Activated naive CD8-positive, alpha-beta T cell treated with anti-CD3 and anti-CD28 coated beads, Interleukin-2, amount 50 U/mL, for 24 hours (primary cell): ENCODE measurements around the gene IFI6.
"Not testable (repeated sequence)": the region's sequence is repeated elsewhere in the genome, so short reads cannot be mapped to it uniquely, and the experiment has no call there.

ENCODE experiments used
- ATAC-seq: fragments of 150-1000 bp; cut with Tn5 transposase; one replicate; pipeline ENCODE4 v1.10.0; 2021
- DNase-seq: peaks from one replicate; pipeline ENCODE4 v3.0.0; 2021
- H3K27ac Mint-ChIP-seq: one replicate; pipeline ENCODE4 v1.8.0; 2021; ENCODE audit warnings: mild to moderate bottlenecking, mixed read lengths
- H3K27me3 Mint-ChIP-seq: one replicate; pipeline ENCODE4 v1.8.0; 2021; ENCODE audit warnings: mixed read lengths
- H3K36me3 Mint-ChIP-seq: one replicate; pipeline ENCODE4 v1.8.0; 2021; ENCODE audit warnings: low read depth, mixed read lengths
- H3K4me1 Mint-ChIP-seq: one replicate; pipeline ENCODE4 v1.8.0; 2021; ENCODE audit warnings: mixed read lengths
- H3K4me3 Mint-ChIP-seq: one replicate; pipeline ENCODE4 v1.8.0; 2021; ENCODE audit warnings: mild to moderate bottlenecking, moderate library complexity, mixed read lengths
- H3K9me3 Mint-ChIP-seq: one replicate; pipeline ENCODE4 v1.8.0; 2021; ENCODE audit warnings: mixed read lengths

IFI6 gene

DNA sequence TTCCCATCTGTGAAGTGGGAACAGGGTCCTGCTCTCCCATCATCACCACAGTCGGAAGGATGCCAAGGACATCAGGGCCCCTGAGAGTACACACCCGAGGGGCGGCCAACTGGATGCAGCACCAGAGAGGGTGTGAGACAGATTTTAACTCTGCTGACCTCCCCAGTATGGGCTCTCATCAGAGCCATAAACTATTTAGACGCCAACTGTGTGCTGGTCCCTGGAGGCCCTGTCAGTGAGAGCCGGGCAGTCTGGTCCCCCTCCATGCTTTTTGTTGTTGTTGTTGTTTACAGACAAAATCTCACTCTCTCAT, 38.7 kb downstream of the IFI6 start:
- Mint-ChIP-seq H3K27ac (peak overlapping the region; percentile 43), H3K9me3 (no peaks in the 10 kb centered on the region), H3K36me3 (peaks cover 2% of the 10 kb centered on the region), H3K4me1 (peaks cover 85% of the 10 kb centered on the region), H3K4me3 (peak overlapping the region; percentile 69), H3K27me3 (peaks cover 8% of the 10 kb centered on the region)
- DNase-seq (no peak), ATAC-seq (no peak)

DNA sequence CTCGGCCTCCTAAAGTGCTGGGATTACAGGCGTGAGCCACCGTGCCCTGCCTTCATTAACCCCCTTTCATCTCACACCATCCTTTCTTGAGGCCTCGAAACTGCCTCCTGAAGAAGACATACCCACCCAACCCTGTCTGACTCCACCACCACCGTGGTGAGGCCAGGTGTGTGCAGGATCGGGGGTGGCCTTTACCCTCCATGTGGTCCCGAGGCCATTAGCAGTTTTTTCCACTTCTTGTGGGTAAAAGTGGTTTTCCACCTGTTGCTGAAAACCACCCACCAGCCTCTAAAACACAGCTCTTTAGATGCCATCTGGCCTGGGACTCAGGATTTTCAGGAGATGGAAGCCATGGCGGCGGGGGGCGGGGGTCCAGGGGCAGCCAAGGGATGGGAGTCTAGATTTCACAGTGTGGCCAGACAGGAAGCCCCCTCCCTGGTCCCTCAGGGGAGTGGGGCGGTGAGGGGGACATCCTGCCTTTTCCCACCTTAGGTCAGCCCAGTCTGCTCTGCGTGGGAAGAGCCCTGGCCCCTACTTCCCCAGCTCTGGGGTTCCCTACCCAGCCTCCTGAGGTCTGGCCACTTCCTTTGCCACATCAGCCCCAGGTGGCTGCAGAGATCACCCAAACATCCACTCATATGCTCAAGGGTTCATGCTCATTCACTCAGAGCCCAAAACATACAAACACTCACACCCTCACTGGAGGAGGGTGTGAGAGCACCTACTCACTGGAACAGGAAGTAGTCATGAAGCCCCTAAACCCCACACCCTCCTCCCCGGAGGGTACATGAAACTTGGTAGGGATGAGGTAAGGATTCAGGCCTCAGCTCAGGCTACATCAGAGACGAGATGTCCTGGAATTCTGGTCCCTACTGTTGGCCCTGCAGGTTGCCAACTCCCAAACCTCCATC, 39.4 kb downstream of the IFI6 start:
- Mint-ChIP-seq H3K36me3 (peaks cover 2% of the 10 kb centered on the region), H3K4me3 (peak overlapping the region; percentile 69), H3K4me1 (peaks cover 79% of the 10 kb centered on the region), H3K9me3 (no peaks in the 10 kb centered on the region), H3K27ac (peak overlapping the region; percentile 95), H3K27me3 (peaks cover 8% of the 10 kb centered on the region)
- peak; percentile 78 for ATAC-seq
- DNase-seq = peak; percentile 78

DNA sequence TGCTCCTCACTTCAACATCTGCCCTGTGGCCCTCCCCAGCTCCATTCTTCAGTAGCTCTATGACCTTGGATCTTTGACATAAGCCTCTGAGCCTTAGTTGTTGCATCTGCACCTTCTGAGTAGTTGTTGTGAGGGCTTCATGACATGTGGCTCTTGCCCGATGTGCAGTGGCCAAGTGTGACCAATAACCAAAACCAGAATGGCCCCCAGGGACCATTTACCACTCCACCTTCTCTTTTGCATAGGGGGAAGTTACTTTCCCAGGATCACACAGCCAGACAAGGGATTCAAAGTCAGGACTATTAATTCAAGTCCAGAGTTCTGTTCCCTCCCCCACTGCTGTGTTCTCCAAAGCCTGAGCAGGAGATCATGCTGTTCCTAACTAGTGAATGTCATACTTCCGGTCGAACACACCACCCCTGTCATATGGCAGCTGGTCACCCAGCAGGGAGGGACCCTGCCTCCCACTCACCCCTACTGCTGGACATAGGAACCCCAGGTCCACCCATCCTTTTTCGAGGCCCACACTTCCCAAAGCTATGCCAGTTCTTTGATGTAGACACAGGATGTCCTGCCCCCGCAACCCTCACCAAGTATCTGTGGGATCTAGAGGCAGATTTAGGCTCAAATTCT, 41.0 kb downstream of the IFI6 start:
- Mint-ChIP-seq H3K27ac (peak overlapping the region; percentile 95), H3K36me3 (peaks cover 2% of the 10 kb centered on the region), H3K4me3 (peak overlapping the region; percentile 22), H3K27me3 (peaks cover 8% of the 10 kb centered on the region), H3K4me1 (peaks cover 72% of the 10 kb centered on the region), H3K9me3 (no peaks in the 10 kb centered on the region)
- DNase-seq (no peak), ATAC-seq (no peak)

DNA sequence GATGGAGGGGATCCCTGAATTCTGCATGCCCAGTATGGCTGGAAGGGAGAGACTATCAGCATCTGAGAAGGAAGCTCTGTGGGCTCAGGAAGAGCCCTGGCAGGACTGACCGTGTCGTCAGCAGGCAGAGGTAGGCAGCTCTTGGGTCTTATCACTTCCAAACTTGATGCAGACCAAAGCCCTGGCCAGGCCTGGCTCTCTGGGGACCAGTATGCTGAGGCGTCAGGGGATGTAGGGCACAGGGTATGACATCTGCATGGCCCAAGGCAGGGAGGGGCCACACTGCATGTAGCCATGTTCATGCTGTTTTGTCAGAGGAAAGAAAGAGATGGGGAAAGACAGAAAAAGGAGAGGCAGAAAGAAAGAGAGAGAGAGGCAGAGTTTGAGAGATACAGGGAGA, 43.3 kb downstream of the IFI6 start:
- Mint-ChIP-seq H3K9me3 (no peaks in the 10 kb centered on the region), H3K4me3 (no peak overlapping the region), H3K36me3 (peaks cover 2% of the 10 kb centered on the region), H3K4me1 (peaks cover 60% of the 10 kb centered on the region), H3K27ac (no peak overlapping the region), H3K27me3 (peaks cover 8% of the 10 kb centered on the region)
- DNase-seq (no peak), ATAC-seq (no peak)

DNA sequence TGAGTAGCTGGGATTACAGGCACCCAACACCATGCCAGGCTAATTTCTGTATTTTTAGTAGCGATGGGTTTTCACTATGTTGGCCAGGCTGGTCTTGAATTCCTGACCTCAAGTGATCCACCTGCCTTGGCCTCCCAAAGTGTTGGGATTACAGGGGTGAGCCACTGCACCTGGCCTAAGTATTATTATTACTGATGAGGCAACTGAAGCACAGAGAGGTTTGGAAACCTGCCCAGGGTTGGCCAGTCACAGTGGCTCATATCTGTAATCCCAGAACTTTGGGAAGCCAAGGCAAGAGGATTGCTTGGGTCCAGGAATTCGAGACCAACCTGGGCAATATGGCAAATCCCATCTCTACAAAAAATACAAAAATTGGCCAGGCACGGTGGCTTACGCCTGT, 44.3 kb downstream of the IFI6 start:
- H3K27ac Mint-ChIP-seq, H3K9me3 Mint-ChIP-seq, H3K27me3 Mint-ChIP-seq, DNase-seq, H3K4me3 Mint-ChIP-seq, H3K36me3 Mint-ChIP-seq, ATAC-seq: not testable (repeated sequence)
- H3K4me1 Mint-ChIP-seq = peaks cover 50% of the 10 kb centered on the region

DNA sequence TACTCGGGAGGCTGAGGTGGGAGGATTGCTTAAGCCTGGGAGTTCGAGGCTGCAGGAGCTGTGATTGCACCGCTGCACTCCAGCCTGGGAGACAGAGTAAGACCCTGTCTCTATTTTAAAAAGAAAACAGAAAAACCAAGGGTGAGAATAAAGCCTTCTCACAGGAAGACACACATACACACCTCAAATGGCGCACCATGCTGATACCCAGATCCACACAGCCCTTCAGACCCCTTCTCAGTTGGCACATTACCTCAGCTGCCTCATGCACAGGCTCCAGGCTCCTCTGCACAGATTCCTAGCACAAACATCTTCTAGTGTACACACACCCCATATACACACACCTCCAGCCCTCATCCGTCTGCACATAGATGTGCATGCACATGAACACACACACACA, 44.9 kb downstream of the IFI6 start:
- H3K4me1 Mint-ChIP-seq = peaks cover 45% of the 10 kb centered on the region
- H3K4me3 Mint-ChIP-seq = no peak overlapping the region
- H3K27ac Mint-ChIP-seq = no peak overlapping the region
- no peaks in the 10 kb centered on the region for H3K9me3 Mint-ChIP-seq
- H3K27me3 Mint-ChIP-seq = peaks cover 5% of the 10 kb centered on the region
- no peak for DNase-seq
- ATAC-seq = no peak
- no peaks in the 10 kb centered on the region for H3K36me3 Mint-ChIP-seq

DNA sequence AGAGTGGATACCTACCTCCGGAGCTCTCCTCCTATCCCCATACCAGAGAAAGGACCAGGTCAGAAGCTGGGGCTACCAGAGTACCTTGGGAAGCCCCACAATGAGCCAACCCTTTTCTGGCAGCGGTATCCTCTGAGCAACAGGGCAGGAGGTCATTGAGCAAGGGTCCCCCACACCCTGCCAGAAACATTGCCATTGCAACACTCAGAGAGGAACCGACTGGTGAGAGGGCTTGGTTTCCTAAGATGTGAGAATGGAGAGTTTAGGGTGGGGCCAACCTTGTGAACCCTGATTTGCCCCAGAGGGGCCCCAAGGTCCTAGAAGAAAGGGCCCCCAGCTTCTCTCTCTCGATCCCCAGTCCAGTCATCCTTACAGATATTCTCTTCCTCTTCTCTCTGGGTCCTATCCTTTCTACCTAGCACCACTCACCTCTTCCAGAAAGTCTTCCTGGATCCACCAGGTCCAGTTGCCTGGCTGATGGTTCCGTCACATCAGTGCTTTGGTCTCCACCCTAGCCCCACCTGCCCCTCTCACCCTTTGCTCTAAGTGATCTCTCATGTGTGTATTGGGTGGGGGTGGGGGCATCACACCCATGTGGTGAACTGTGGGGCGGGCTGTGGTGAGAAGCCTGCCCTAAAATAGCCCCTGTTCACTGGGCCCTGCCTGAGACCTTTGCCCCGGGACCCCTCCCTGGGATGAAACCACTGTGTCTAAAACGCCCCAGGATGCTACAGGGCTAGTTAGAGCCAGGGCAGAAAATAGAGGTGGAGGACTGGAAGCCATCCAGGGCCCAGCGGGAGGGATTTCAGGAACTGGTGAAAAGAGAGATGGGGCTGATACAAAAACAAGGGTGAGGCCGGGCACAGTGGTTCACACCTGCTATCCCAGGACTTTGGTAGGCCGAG, 45.7 kb downstream of the IFI6 start:
- Mint-ChIP-seq H3K27ac (peak overlapping the region; percentile 37), H3K4me1 (peaks cover 38% of the 10 kb centered on the region), H3K9me3 (no peaks in the 10 kb centered on the region), H3K4me3 (peak overlapping the region; percentile 58), H3K27me3 (peaks cover 5% of the 10 kb centered on the region), H3K36me3 (no peaks in the 10 kb centered on the region)
- no peak for DNase-seq
- no peak for ATAC-seq

DNA sequence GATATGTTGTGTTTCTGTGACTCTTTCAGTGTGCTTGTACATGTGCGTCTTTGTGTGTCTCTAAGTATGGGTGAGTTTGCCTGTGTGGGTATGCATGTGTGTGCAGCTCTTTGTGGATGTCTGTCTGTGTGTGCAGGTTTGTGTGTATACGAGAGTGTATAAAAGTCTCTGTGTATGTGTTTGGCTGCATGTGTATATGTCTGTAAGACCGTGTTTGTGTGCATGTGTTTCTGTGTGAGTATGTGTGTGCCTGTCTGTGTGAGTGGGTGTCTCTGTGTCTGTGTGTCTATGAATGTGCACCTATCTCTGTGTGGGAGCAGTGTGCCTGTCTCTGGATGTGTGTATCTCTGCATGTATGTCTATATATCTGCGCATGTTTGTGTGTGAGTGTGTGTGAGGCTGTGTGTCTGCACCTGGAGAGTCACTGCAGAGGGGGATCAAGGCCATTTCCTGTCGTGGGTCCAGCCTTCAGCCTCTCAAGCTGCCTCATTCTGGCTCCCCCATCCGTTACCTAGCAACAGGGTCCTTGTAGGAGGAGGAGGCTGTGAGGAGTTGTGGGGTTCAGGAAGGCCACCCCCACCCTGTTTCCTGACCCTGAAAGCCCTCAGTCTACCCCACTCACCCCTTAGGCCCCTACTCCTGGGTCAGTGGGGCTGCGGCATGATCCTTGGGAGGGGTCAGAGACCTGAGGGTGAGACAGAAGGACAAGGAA, 47.4 kb downstream of the IFI6 start:
- no peak overlapping the region for H3K27ac Mint-ChIP-seq
- no peaks in the 10 kb centered on the region for H3K36me3 Mint-ChIP-seq
- H3K9me3 Mint-ChIP-seq = no peaks in the 10 kb centered on the region
- DNase-seq = no peak
- H3K4me1 Mint-ChIP-seq = peaks cover 31% of the 10 kb centered on the region
- peaks cover 5% of the 10 kb centered on the region for H3K27me3 Mint-ChIP-seq
- ATAC-seq = no peak
- H3K4me3 Mint-ChIP-seq = no peak overlapping the region

DNA sequence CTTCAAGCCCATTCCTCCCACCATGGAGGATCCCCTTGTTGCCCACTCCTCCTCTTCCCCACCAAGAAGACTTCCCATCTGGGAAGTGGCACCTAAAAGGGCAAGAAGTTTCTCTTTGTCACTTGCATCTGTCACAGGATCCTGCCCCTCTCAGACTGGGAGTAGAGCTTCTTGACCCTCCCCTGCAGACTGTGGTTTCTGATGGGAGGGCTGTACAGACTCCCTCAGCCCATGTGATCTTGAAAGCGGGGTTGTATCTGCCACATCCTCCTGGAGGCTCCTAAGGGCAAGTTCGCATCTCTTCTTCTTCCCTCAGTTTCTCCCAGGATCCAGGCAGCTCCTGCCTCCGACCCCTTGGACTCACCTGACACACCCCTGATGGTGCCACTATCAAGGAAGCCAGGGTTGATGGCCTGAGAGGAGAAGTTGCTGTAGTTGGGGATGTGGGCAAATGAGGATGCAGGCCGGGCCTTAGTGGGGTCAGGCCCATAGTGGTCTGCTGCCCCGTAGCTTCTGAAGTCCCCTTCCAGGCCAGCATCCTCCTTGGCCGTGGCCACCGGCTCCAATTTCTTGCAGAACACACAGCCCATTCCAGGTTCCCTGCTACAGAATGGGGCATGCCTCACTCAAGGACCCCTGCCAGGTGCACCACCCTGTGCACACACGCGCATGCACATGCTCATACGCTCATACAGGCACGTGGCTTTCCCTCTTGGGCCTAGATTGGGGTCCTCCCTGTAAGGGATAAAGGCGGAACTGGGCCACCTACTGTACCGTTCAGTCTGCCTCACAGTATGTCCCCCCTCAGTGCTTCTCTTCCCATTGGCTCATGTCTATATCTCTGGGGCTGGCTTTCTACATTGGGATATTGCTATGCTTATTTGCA, 48.4 kb downstream of the IFI6 start:
- no peak for DNase-seq
- Mint-ChIP-seq H3K4me1 (peaks cover 26% of the 10 kb centered on the region), H3K27ac (peak overlapping the region; percentile 15), H3K4me3 (no peak overlapping the region), H3K36me3 (no peaks in the 10 kb centered on the region), H3K27me3 (no peaks in the 10 kb centered on the region), H3K9me3 (no peaks in the 10 kb centered on the region)
- no peak for ATAC-seq

DNA sequence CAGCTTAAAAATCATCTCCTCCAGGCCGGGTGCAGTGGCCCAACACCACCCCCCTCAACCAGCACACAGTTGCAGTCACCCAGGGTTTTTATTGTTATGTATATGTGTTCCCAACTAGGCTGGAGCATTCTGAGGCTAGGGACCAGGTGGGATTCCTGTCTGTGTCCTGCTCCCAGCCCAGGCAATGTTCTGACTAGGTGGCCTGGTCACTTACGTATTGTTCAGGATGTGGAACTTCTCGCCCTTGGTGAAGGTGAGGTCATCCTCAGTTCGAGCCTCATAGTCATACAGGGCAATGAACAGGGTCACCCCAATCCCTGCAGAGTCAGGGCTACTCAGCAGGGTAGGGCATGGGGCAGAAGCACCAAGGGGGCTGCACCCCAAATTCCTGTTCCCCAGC, 49.2 kb downstream of the IFI6 start:
- Mint-ChIP-seq H3K27ac (no peak overlapping the region), H3K27me3 (no peaks in the 10 kb centered on the region), H3K4me3 (no peak overlapping the region), H3K36me3 (no peaks in the 10 kb centered on the region), H3K9me3 (no peaks in the 10 kb centered on the region), H3K4me1 (peaks cover 32% of the 10 kb centered on the region)
- ATAC-seq (peak; percentile 26), DNase-seq (no peak)

DNA sequence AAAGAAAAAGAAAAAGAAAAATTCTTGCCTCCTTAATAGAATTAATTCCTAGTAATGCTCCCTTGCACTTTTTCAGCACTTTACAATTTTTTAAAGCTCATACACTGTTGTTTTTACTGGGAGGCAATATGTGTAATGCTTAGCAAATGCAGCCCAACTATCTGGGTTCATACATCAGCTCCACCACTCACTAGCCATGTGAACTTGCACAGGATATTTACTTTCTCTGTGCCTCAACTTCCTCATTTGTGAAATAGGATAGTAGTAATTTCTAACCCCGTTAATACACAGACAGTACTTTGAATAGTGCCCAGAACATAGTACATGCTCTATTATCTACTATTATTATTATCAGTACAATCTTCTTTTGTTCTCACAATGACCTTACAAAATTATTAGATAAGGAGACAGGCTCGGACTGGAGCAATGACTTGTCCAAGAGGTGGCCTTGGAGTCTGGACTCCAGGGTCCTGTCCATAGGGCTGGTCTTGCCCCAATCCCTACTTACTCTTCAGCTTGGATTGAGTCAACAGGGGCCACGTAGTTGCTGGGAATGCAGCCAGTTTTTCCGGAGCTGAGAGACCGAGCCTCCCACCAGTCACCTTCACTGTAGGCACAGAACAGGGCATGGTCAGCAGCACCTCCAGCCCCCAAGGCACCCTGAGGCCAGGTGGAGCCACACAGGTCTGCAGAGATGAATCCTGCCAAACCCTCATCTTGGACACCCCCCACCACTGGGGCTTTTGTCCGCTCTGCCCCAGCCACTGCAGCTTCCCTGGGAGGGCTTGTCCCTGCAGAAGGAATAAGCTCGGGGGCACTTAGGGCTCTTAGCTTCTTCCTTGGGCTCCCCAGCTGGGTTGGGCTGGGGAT, 50.7 kb downstream of the IFI6 start:
- Mint-ChIP-seq H3K4me3 (no peak overlapping the region), H3K27ac (no peak overlapping the region), H3K9me3 (no peaks in the 10 kb centered on the region), H3K4me1 (peaks cover 36% of the 10 kb centered on the region), H3K36me3 (no peaks in the 10 kb centered on the region), H3K27me3 (no peaks in the 10 kb centered on the region)
- ATAC-seq = no peak
- DNase-seq = no peak

DNA sequence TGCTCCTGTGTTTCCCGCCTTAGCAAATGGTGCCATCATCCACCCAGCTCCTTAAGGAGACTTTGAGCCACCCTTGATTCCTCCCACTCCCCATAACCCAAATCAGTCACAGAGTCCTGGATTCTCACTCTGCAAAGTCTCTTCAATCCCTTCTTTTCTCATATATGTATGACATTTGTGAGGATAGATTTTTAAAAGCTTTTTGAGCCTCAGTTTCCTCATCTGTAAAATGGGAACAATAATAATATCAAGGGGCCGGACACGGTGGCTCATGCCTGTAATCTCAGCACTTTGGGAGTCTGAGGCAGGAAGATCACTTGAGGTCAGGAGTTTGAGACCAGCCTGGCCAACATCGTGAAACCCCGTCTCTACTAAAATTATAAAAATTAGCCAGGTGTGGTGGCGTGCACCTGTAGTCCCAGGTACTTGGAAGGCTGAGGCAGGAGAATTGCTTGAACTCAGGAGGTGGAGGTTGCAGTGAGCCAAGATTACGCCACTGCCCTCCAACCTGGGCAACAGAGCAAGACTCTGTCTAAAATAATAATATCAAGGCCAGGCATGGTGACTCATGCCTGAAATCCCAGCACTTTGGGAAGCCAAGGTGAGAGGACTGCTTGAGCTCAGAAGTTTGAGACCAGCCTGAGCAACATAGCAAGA, 52.1 kb downstream of the IFI6 start:
- not testable (repeated sequence) for H3K9me3 Mint-ChIP-seq, DNase-seq, H3K36me3 Mint-ChIP-seq, ATAC-seq, H3K27ac Mint-ChIP-seq, H3K27me3 Mint-ChIP-seq, H3K4me3 Mint-ChIP-seq
- H3K4me1 Mint-ChIP-seq = peaks cover 37% of the 10 kb centered on the region
